HG03045 (cell line): ENCODE data around the gene QSER1.
"Not testable (repeated sequence)": the region's sequence is repeated elsewhere in the genome, so short reads cannot be mapped to it uniquely, and the experiment has no call there.

Experiments used
- ATAC-seq: cut with Tn5 transposase; IDR thresholded peaks from one replicate; pipeline ENCODE4 v1.9.1; 2021; ENCODE audit warnings: mild to moderate bottlenecking, moderate library complexity; ENCODE audit not compliant: unreplicated experiment

The QSER1 gene

GRCh38 chr11:32932196-32932595 lies 39.6 kb downstream of the QSER1 start:
- ATAC-seq = no peak

GRCh38 chr11:32935462-32936029 lies 42.9 kb downstream of the QSER1 start:
- ATAC-seq = no peak

- not testable (repeated sequence) for ATAC-seq
Observed at GRCh38 chr11:32936178-32936577, 43.6 kb downstream of the QSER1 start.

- ATAC-seq = not testable (repeated sequence)
Observed at GRCh38 chr11:32937283-32937682, 44.7 kb downstream of the QSER1 start.

GRCh38 chr11:32939046-32939445 lies 46.4 kb downstream of the QSER1 start:
- ATAC-seq = no peak

- ATAC-seq = no peak
Observed at GRCh38 chr11:32939866-32940265, 47.3 kb downstream of the QSER1 start.

- no peak for ATAC-seq
Observed at GRCh38 chr11:32940865-32941264, 48.3 kb downstream of the QSER1 start.

GRCh38 chr11:32947978-32948377 lies 55.4 kb downstream of the QSER1 start:
- ATAC-seq = no peak

- no peak for ATAC-seq
Observed at GRCh38 chr11:32949739-32950138, 57.1 kb downstream of the QSER1 start.

GRCh38 chr11:32952421-32952820 lies 59.8 kb downstream of the QSER1 start:
- ATAC-seq = no peak

- no peak for ATAC-seq
Observed at GRCh38 chr11:32953700-32954099, 61.1 kb downstream of the QSER1 start.

GRCh38 chr11:32960553-32961164 lies 68.0 kb downstream of the QSER1 start:
- no peak for ATAC-seq

GRCh38 chr11:32962016-32962415 lies 69.4 kb downstream of the QSER1 start:
- ATAC-seq = no peak

- no peak for ATAC-seq
Observed at GRCh38 chr11:32963721-32964120, 71.1 kb downstream of the QSER1 start.

GRCh38 chr11:32968541-32968940 lies 75.9 kb downstream of the QSER1 start:
- no peak for ATAC-seq

- ATAC-seq = not testable (repeated sequence)
Observed at GRCh38 chr11:32972233-32972632, 79.6 kb downstream of the QSER1 start.

GRCh38 chr11:32972781-32973180 lies 80.2 kb downstream of the QSER1 start:
- no peak for ATAC-seq

GRCh38 chr11:32982626-32983025 lies 90.0 kb downstream of the QSER1 start:
- ATAC-seq = no peak

GRCh38 chr11:32983506-32983905 lies 90.9 kb downstream of the QSER1 start:
- no peak for ATAC-seq

- no peak for ATAC-seq
Observed at GRCh38 chr11:32985600-32985999, 93.0 kb downstream of the QSER1 start.

GRCh38 chr11:32987851-32988250 lies 95.2 kb downstream of the QSER1 start:
- ATAC-seq = no peak

GRCh38 chr11:32990481-32990880 lies 97.9 kb downstream of the QSER1 start:
- ATAC-seq = no peak

GRCh38 chr11:32991427-32991826 lies 98.8 kb downstream of the QSER1 start:
- no peak for ATAC-seq
